Astrocyte (in vitro differentiated cells and primary cell): ENCODE results near the gene ASPHD1. TPM values are rescaled to one million over a fixed set of nuclear protein-coding genes. Genes with fewer than 3 reads are reported as not detected.
"Not testable (repeated sequence)": the region's sequence is repeated elsewhere in the genome, so short reads cannot be mapped to it uniquely, and the experiment has no call there.

Experiments used
- DNase-seq: peaks from one replicate; pipeline ENCODE4 v3.0.0-alpha.2; 2010; ENCODE audit warnings: low read depth
- FAIRE-seq: peaks from 2 replicates; lab custom pipeline; 2011; peaks lifted over from hg19 to GRCh38; lab: Jason Lieb, UNC
- H2AFZ ChIP-seq: 2 replicates; pipeline ENCODE4 v1.6.0; 2012; ENCODE audit warnings: low read depth, low read length, inconsistent platforms
- H3K27ac ChIP-seq: 2 replicates; pipeline ENCODE4 v1.5.1; 2011; ENCODE audit warnings: low read depth, low read length, inconsistent platforms
- H3K27me3 ChIP-seq: 2 replicates; pipeline ENCODE4 v1.6.0; 2011; ENCODE audit warnings: low read length, inconsistent platforms; ENCODE audit not compliant: insufficient read depth
- H3K36me3 ChIP-seq: 2 replicates; pipeline ENCODE4 v1.5.1; 2011; ENCODE audit warnings: low read length, inconsistent platforms; ENCODE audit not compliant: insufficient read depth
- H3K4me1 ChIP-seq: 2 replicates; pipeline ENCODE4 v1.5.1; 2011; ENCODE audit warnings: low read length, inconsistent platforms; ENCODE audit not compliant: insufficient read depth
- H3K4me2 ChIP-seq: 2 replicates; pipeline ENCODE4 v1.6.0; 2012; ENCODE audit warnings: low read length, inconsistent platforms
- H3K4me3 ChIP-seq: 2 replicates; pipeline ENCODE4 v1.5.1; 2011; ENCODE audit warnings: low read depth, mild to moderate bottlenecking, low read length, inconsistent platforms; ENCODE audit not compliant: insufficient read depth
- H3K79me2 ChIP-seq: 2 replicates; pipeline ENCODE4 v1.6.0; 2012; ENCODE audit warnings: mild to moderate bottlenecking, low read length, inconsistent platforms; ENCODE audit not compliant: insufficient read depth
- H3K9ac ChIP-seq: 2 replicates; pipeline ENCODE4 v1.6.0; 2012; ENCODE audit warnings: mild to moderate bottlenecking, low read length, inconsistent platforms
- H3K9me3 ChIP-seq: 2 replicates; pipeline ENCODE4 v1.5.1; 2012; ENCODE audit warnings: low read depth, mild to moderate bottlenecking, low read length, inconsistent platforms; ENCODE audit not compliant: insufficient read depth
- H4K20me1 ChIP-seq: 2 replicates; pipeline ENCODE4 v1.6.0; 2012; ENCODE audit warnings: low read length, inconsistent platforms; ENCODE audit not compliant: insufficient read depth
- H3K27ac Mint-ChIP-seq: one replicate; pipeline ENCODE4 v1.8.0; 2021; ENCODE audit warnings: mild to moderate bottlenecking, mixed read lengths; ENCODE audit not compliant: unreplicated experiment
- H3K27me3 Mint-ChIP-seq: one replicate; pipeline ENCODE4 v1.8.0; 2021; ENCODE audit warnings: low read depth, mixed read lengths; ENCODE audit not compliant: unreplicated experiment
- H3K36me3 Mint-ChIP-seq: one replicate; pipeline ENCODE4 v1.8.0; 2021; ENCODE audit warnings: low read depth, mixed read lengths; ENCODE audit not compliant: unreplicated experiment
- H3K4me1 Mint-ChIP-seq: one replicate; pipeline ENCODE4 v1.8.0; 2021; ENCODE audit warnings: low read depth, mixed read lengths; ENCODE audit not compliant: unreplicated experiment
- H3K4me3 Mint-ChIP-seq: one replicate; pipeline ENCODE4 v1.8.0; 2021; ENCODE audit warnings: mild to moderate bottlenecking, moderate library complexity, mixed read lengths; ENCODE audit not compliant: unreplicated experiment
- H3K9me3 Mint-ChIP-seq: one replicate; pipeline ENCODE4 v1.8.0; 2021; ENCODE audit warnings: mild to moderate bottlenecking, mixed read lengths; ENCODE audit not compliant: unreplicated experiment
- CTCF ChIP-seq: IDR thresholded peaks from 2 replicates; pipeline ENCODE4 v1.5.1; 2011; ENCODE audit warnings: low read depth, mild to moderate bottlenecking, inconsistent platforms, low read length, moderate library complexity; ENCODE audit not compliant: insufficient read depth
- EZH2 ChIP-seq: IDR thresholded peaks from 2 replicates; pipeline ENCODE4 v1.6.1; 2012; ENCODE audit warnings: mild to moderate bottlenecking, low read length, inconsistent platforms; ENCODE audit not compliant: insufficient read depth
- total RNA-seq: library from RNA; stranded (reverse); gene quantifications from 2 replicates; pipeline ENCODE4 v1.2.1, GENCODE V29; 2021

The ASPHD1 gene
- total RNA-seq, 1 donor from 2014 or later, result 43.3 TPM

- H3K27me3 ChIP-seq, result peaks cover 15% of the 10 kb centered on the region
- FAIRE-seq (no peak), DNase-seq (no peak)
- no peaks in the 10 kb centered on the region for H3K36me3 ChIP-seq
- TF ChIP-seq CTCF (no peak), EZH2 (no peak)
- H3K9ac ChIP-seq, result no peak overlapping the region
- Mint-ChIP-seq H3K27ac (no peak overlapping the region), H3K36me3 (peaks cover 7% of the 10 kb centered on the region), H3K9me3 (peaks cover 2% of the 10 kb centered on the region), H3K4me3 (no peak overlapping the region), H3K27me3 (peaks cover 20% of the 10 kb centered on the region), H3K4me1 (no peaks in the 10 kb centered on the region)
- H3K9me3 ChIP-seq, result no peaks in the 10 kb centered on the region
- no peak overlapping the region for H3K4me2 ChIP-seq
- no peaks in the 10 kb centered on the region for H4K20me1 ChIP-seq
- H3K4me1 ChIP-seq, result no peaks in the 10 kb centered on the region
- H3K4me3 ChIP-seq, result no peak overlapping the region
- H3K79me2 ChIP-seq, result no peaks in the 10 kb centered on the region
- H3K27ac ChIP-seq, result no peak overlapping the region
- H2AFZ ChIP-seq, result no peak overlapping the region
Measured at GRCh38 chr16:29878172-29878571, 22.1 kb upstream of the ASPHD1 start.

GRCh38 chr16:29881050-29881449 lies 19.2 kb upstream of the ASPHD1 start:
- peaks cover 2% of the 10 kb centered on the region for H3K9me3 Mint-ChIP-seq
- TF ChIP-seq CTCF, result no peak
- TF ChIP-seq EZH2, result no peak
- no peak overlapping the region for H3K27ac Mint-ChIP-seq
- Histone ChIP-seq H2AFZ (no peak overlapping the region), H3K9me3 (no peaks in the 10 kb centered on the region), H3K27me3 (peaks cover 13% of the 10 kb centered on the region), H3K36me3 (no peaks in the 10 kb centered on the region), H4K20me1 (no peaks in the 10 kb centered on the region), H3K4me2 (no peak overlapping the region), H3K79me2 (no peaks in the 10 kb centered on the region), H3K27ac (no peak overlapping the region), H3K4me3 (no peak overlapping the region), H3K4me1 (no peaks in the 10 kb centered on the region), H3K9ac (no peak overlapping the region)
- peaks cover 14% of the 10 kb centered on the region for H3K27me3 Mint-ChIP-seq
- no peaks in the 10 kb centered on the region for H3K4me1 Mint-ChIP-seq
- H3K36me3 Mint-ChIP-seq, result peaks cover 15% of the 10 kb centered on the region
- H3K4me3 Mint-ChIP-seq, result no peak overlapping the region
- DNase-seq (no peak), FAIRE-seq (no peak)

DNA sequence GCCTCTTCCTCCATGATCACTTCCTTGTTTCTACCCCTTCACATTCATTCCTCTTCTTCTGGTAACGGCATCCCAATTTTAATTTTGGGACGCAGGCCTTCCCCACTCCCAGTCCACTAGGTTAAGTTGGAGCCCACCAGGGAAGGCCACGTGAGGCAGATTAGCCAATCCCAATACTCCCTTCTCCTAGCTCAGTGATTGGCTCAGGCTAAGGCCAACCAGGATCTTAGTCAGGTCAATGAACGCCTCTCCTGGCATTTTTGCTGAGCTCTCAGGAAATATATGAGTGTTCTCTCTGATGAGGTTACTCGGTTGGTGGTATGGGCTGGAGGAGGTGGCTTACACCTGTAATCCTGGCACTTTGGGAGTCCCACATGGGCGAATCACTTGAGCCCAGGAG lies 16.3 kb upstream of the ASPHD1 start:
- Mint-ChIP-seq H3K4me1 (no peaks in the 10 kb centered on the region), H3K36me3 (peaks cover 12% of the 10 kb centered on the region), H3K27me3 (no peaks in the 10 kb centered on the region), H3K27ac (no peak overlapping the region), H3K4me3 (no peak overlapping the region), H3K9me3 (no peaks in the 10 kb centered on the region)
- H3K27me3 ChIP-seq, result no peaks in the 10 kb centered on the region
- no peak overlapping the region for H3K4me3 ChIP-seq
- no peak overlapping the region for H3K27ac ChIP-seq
- no peaks in the 10 kb centered on the region for H3K36me3 ChIP-seq
- H3K79me2 ChIP-seq, result no peaks in the 10 kb centered on the region
- no peaks in the 10 kb centered on the region for H3K4me1 ChIP-seq
- FAIRE-seq, result no peak
- H3K9me3 ChIP-seq, result no peaks in the 10 kb centered on the region
- H4K20me1 ChIP-seq, result no peaks in the 10 kb centered on the region
- H3K9ac ChIP-seq, result no peak overlapping the region
- no peak overlapping the region for H3K4me2 ChIP-seq
- TF ChIP-seq CTCF (no peak), EZH2 (no peak)
- DNase-seq, result no peak
- H2AFZ ChIP-seq, result no peak overlapping the region

- H3K27ac Mint-ChIP-seq, H4K20me1 ChIP-seq, H3K9me3 Mint-ChIP-seq, H3K79me2 ChIP-seq, H2AFZ ChIP-seq, H3K4me2 ChIP-seq, H3K9me3 ChIP-seq, H3K27me3 Mint-ChIP-seq, H3K4me1 Mint-ChIP-seq, H3K27ac ChIP-seq, DNase-seq, FAIRE-seq, H3K36me3 ChIP-seq, H3K4me1 ChIP-seq, H3K4me3 Mint-ChIP-seq, H3K4me3 ChIP-seq, H3K36me3 Mint-ChIP-seq, H3K9ac ChIP-seq, H3K27me3 ChIP-seq: not testable (repeated sequence)
Measured at GRCh38 chr16:29889372-29889771, 10.9 kb upstream of the ASPHD1 start.
